GM11168 (cell line): ENCODE results near the gene FCRL4.
"Not testable (repeated sequence)": the region's sequence is repeated elsewhere in the genome, so short reads cannot be mapped to it uniquely, and the experiment has no call there.

Experiments
- in situ Hi-C: fragments of 300-500 bp; cut with MboI; formaldehyde crosslinking; loops from one replicate; pipeline ENCODE4 v1.12.0; 2022; ENCODE audit warnings: low sequenced_read_pairs; ENCODE audit not compliant: unreplicated experiment

Gene FCRL4

GRCh38 chr1:157558119-157558518 lies 39.8 kb downstream of the FCRL4 start:
- in situ Hi-C loops, result no loop called here

GRCh38 chr1:157551694-157552693 lies 45.9 kb downstream of the FCRL4 start, which contains the start of gene FCRL5:
TSS of gene FCRL5 (minus strand) at chr1:157552515. CDS start at chr1:157552362, 153 bp downstream.
- in situ Hi-C loops, result no loop called here

DNA sequence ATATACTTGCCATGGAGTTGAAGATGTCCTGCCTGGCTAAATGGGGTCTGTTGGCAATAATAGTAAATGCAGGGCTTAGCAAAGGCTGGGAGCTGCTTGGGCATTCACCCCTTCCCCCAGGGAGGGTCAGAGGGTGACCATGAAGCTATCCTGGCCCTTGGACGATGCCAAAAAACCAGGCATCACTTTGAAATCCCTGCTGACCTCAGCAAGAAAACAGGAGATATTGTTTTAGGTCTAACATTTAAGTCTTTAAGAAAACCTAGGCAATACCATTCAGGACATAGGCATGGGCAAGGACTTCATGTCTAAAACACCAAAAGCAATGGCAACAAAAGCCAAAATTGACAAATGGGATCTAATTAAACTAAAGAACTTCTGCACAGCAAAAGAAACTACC lies 49.8 kb downstream of the FCRL4 start:
- in situ Hi-C loops, result not testable (repeated sequence)

GRCh38 chr1:157542676-157543075 lies 55.2 kb downstream of the FCRL4 start:
- in situ Hi-C loops, result no loop called here

- in situ Hi-C loops, result no loop called here
These were observed 57.0 kb downstream of the FCRL4 start for GRCh38 chr1:157540852-157541251.

- in situ Hi-C loops, result no loop called here
These were observed 57.6 kb downstream of the FCRL4 start for GRCh38 chr1:157540160-157540748.

- in situ Hi-C loops, result no loop called here
These were observed 58.3 kb downstream of the FCRL4 start for GRCh38 chr1:157539568-157539967.

- in situ Hi-C loops, result no loop called here
These were observed 65.3 kb downstream of the FCRL4 start for GRCh38 chr1:157532569-157532968.

GRCh38 chr1:157523774-157524493 lies 74.0 kb downstream of the FCRL4 start:
- in situ Hi-C loops, result no loop called here
